Muscle of back (tissue), 11 donors: Measurements from ENCODE around the gene CACNA1E. TPM values are rescaled to one million over a fixed set of nuclear protein-coding genes. Genes with fewer than 3 reads are reported as not detected.
"Not testable (repeated sequence)": the region's sequence is repeated elsewhere in the genome, so short reads cannot be mapped to it uniquely, and the experiment has no call there.

Experiments used
- DNase-seq, 3 donors: peaks; one replicate each; pipeline versions ENCODE4 v3.0.0 to v3.0.0-alpha.2; 2013
- polyA plus RNA-seq, 10 donors: library from polyadenylated mRNA; unstranded; fragments of 120-200 nt; gene quantifications; one replicate each; pipeline ENCODE4 v1.2.1, GENCODE V29; 2013; ENCODE audit not compliant: insufficient read length in 10 of 10

The CACNA1E gene
- polyA plus RNA-seq, 10 donors: 0.13 to 0.52 (median 0.23) TPM

- DNase-seq: no peak
Observed at GRCh38 chr1:181806746-181807145, 323.4 kb downstream of the CACNA1E start.

GRCh38 chr1:181807251-181807650 lies 323.9 kb downstream of the CACNA1E start:
- no peak for DNase-seq

- no peak for DNase-seq
Observed at GRCh38 chr1:181809991-181810545, 326.8 kb downstream of the CACNA1E start.

- no peak for DNase-seq
Observed at GRCh38 chr1:181812208-181812607, 328.9 kb downstream of the CACNA1E start.

- no peak for DNase-seq
Observed at GRCh38 chr1:181813266-181813665, 329.9 kb downstream of the CACNA1E start.

- DNase-seq: no peak
Observed at GRCh38 chr1:181816608-181817007, 333.3 kb downstream of the CACNA1E start.

GRCh38 chr1:181817091-181817490 lies 333.8 kb downstream of the CACNA1E start:
- no peak for DNase-seq

- DNase-seq: no peak
Observed at GRCh38 chr1:181818459-181818858, 335.1 kb downstream of the CACNA1E start.

- DNase-seq: no peak
Observed at GRCh38 chr1:181818943-181819342, 335.6 kb downstream of the CACNA1E start.

GRCh38 chr1:181821701-181822100 lies 338.4 kb downstream of the CACNA1E start:
- no peak for DNase-seq

- DNase-seq: not testable (repeated sequence)
Observed at GRCh38 chr1:181832173-181832880, 349.0 kb downstream of the CACNA1E start.

- no peak for DNase-seq
Observed at GRCh38 chr1:181846001-181846645, 362.8 kb downstream of the CACNA1E start.

- DNase-seq: no peak
Observed at GRCh38 chr1:181846681-181847080, 363.4 kb downstream of the CACNA1E start.

- no peak for DNase-seq
Observed at GRCh38 chr1:181849071-181849470, 365.8 kb downstream of the CACNA1E start.

GRCh38 chr1:181854212-181854611 lies 370.9 kb downstream of the CACNA1E start:
- not testable (repeated sequence) for DNase-seq

GRCh38 chr1:181855380-181855779 lies 372.1 kb downstream of the CACNA1E start:
- no peak for DNase-seq
